ENCODE results near the gene PDE6D.

PDE6D gene

GRCh38 chr2:231693956-231694355 lies 87.1 kb downstream of the PDE6D start:
- TF ChIP-seq MYC (IDR thresholded peaks at IDR 0.05; ENCODE audit: low read depth, low read length) = no peak
- DNase-seq (ENCODE audit: low read depth) = no peak
- no peak overlapping the region for H3K4me3 ChIP-seq (ENCODE audit: low read depth, low read length)

GRCh38 chr2:231692847-231693246 lies 88.2 kb downstream of the PDE6D start:
- no peak for DNase-seq (ENCODE audit: low read depth)
- TF ChIP-seq MAX (IDR thresholded peaks at IDR 0.05; ENCODE audit: low read depth, low read length) = no peak
- TF ChIP-seq CTCF (IDR thresholded peaks at IDR 0.05; ENCODE audit: low read depth, low read length) = no peak
- TF ChIP-seq MYC (IDR thresholded peaks at IDR 0.05; ENCODE audit: low read depth, low read length) = no peak
- TF ChIP-seq POLR2A (IDR thresholded peaks at IDR 0.05; ENCODE audit: extremely low read depth, insufficient read length) = no peak
- no peak overlapping the region for H3K4me3 ChIP-seq (ENCODE audit: low read depth, low read length)

GRCh38 chr2:231691251-231691772 lies 89.8 kb downstream of the PDE6D start:
- DNase-seq (ENCODE audit: low read depth) = no peak
- TF ChIP-seq MYC (IDR thresholded peaks at IDR 0.05; ENCODE audit: low read depth, low read length) (no peak), POLR2A (IDR thresholded peaks at IDR 0.05; ENCODE audit: extremely low read depth, insufficient read length) (no peak), CTCF (IDR thresholded peaks at IDR 0.05; ENCODE audit: low read depth, low read length) (no peak), MAX (IDR thresholded peaks at IDR 0.05; ENCODE audit: low read depth, low read length) (no peak)
- H3K4me3 ChIP-seq (ENCODE audit: low read depth, low read length) = no peak overlapping the region

DNA sequence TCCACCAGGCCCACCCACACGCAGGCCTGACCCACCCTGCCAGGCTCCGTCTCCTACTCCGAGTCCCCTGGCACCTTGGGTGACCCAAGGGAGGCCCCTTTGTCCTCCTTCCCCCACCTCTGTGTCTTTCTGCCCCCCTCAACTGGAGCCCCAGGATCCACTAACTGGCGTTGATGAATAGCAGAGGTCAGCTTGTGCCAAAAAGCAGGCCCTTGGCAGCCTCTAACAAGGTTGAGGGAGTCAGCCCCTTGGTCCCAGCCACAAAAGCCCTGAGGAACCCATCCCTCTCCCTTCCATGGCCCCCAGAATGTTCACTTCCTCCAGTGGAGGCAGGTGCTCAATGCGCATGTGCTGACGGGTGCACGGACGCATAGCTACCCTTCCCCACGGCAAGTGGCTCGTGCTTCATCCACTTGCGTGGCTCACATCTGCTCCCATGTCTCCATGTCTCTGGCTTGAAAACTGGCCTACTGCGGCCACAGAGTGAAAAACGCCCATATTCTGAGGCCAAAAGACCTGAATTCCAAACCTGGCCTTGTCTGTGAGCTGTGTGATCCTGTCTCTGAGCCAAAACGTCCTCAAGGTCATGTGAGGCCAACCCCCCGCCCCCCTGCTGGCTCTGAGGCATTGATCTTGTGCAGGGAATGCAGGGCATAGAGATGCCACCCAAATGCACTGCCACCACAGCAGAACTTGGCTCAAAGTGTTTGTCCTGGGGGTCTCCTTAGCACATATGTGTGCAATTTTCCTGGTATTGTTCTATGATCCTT lies 91.8 kb downstream of the PDE6D start:
- TF ChIP-seq MAX (IDR thresholded peaks at IDR 0.05; ENCODE audit: low read depth, low read length) = no peak
- DNase-seq (ENCODE audit: low read depth) = no peak
- H3K4me3 ChIP-seq (ENCODE audit: low read depth, low read length) = no peak overlapping the region

DNA sequence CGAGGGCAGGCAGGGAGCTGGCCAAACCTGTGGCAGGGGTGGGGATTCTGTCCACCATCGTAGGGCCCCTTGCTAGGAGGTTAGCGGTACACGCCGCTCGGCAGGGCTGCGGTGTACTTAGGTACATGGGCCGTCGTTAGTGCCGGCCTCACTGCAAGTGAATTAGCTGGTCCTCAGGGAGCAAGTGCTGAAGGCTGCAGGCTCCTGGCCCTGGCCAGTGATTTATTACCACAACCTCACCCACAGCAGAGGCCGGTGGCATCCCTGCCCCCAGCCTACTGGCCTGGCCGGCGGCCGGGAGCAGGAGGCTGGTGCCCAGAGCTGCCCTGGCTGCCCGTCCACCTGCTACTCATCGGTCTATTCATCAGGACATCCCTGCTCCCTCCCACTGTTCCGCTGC lies 92.4 kb downstream of the PDE6D start:
- TF ChIP-seq CTCF (IDR thresholded peaks at IDR 0.05; ENCODE audit: low read depth, low read length) (no peak), MYC (IDR thresholded peaks at IDR 0.05; ENCODE audit: low read depth, low read length) (no peak), MAX (IDR thresholded peaks at IDR 0.05; ENCODE audit: low read depth, low read length) (no peak), POLR2A (IDR thresholded peaks at IDR 0.05; ENCODE audit: extremely low read depth, insufficient read length) (no peak)
- no peak for DNase-seq (ENCODE audit: low read depth)
- no peak overlapping the region for H3K4me3 ChIP-seq (ENCODE audit: low read depth, low read length)

DNA sequence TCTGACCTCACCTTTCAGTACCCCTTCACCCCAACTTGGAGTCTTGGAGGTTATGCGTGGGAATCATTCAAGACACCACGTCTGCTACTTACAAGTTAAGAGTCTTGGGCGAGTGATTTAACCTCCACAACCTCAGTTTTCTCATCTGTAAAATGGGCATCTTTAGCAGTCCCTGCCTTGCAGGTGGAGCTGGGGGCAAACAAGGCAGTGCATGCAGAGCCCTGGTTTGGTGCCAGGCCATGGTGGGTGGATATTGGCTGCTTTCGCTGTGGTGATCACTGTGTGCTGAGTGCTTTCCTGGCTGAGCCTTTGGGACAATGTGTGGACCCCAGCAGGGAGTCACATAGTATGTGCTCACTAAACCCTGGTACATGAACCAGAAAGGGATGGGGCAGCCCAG lies 93.1 kb downstream of the PDE6D start:
- TF ChIP-seq POLR2A (IDR thresholded peaks at IDR 0.05; ENCODE audit: extremely low read depth, insufficient read length) (no peak), CTCF (IDR thresholded peaks at IDR 0.05; ENCODE audit: low read depth, low read length) (no peak), MYC (IDR thresholded peaks at IDR 0.05; ENCODE audit: low read depth, low read length) (no peak), MAX (IDR thresholded peaks at IDR 0.05; ENCODE audit: low read depth, low read length) (no peak)
- no peak for DNase-seq (ENCODE audit: low read depth)
- H3K4me3 ChIP-seq (ENCODE audit: low read depth, low read length) = no peak overlapping the region
